ENCODE measurements around the gene TBCC.

GRCh38 chr6:42726485-42727086 is 19.3 kb downstream of the TBCC start:
- TF ChIP-seq GATA2 (IDR thresholded peaks at IDR 0.05; ENCODE audit: low read depth, low read length) (no peak), GATA3 (IDR thresholded peaks at IDR 0.05; ENCODE audit: low read depth, low read length) (no peak)

Measured in SH-SY5Y (cell line).